IPS-20b (cell line): ENCODE measurements around the gene KIAA0040.

Experiments
- H3K27ac ChIP-seq: one replicate; pipeline ENCODE4 v1.5.1; 2013; ENCODE audit warnings: low read length
- H3K27me3 ChIP-seq: 2 replicates; pipeline ENCODE4 v1.6.1; 2013; ENCODE audit warnings: mild to moderate bottlenecking, low read length, inconsistent platforms; ENCODE audit not compliant: insufficient read depth
- H3K36me3 ChIP-seq: 2 replicates; pipeline ENCODE4 v1.6.1; 2013; ENCODE audit warnings: low read depth, mild to moderate bottlenecking, inconsistent platforms, low read length, moderate library complexity; ENCODE audit not compliant: insufficient read depth
- H3K4me1 ChIP-seq: 2 replicates; pipeline ENCODE4 v1.6.1; 2013; ENCODE audit warnings: mild to moderate bottlenecking, control low read depth, inconsistent platforms, low read length, moderate library complexity; ENCODE audit not compliant: insufficient read depth
- H3K4me3 ChIP-seq: 2 replicates; pipeline ENCODE4 v1.5.1; 2013; ENCODE audit warnings: mild to moderate bottlenecking, low read length, inconsistent platforms
- H3K9ac ChIP-seq: 2 replicates; pipeline ENCODE4 v1.6.1; 2013; ENCODE audit warnings: low read depth, mild to moderate bottlenecking, inconsistent platforms, low read length, moderate library complexity
- H3K9me3 ChIP-seq: 2 replicates; pipeline ENCODE4 v1.6.1; 2013; ENCODE audit warnings: mild to moderate bottlenecking, low read depth, low read length, inconsistent platforms; ENCODE audit not compliant: insufficient read depth

The KIAA0040 gene

DNA sequence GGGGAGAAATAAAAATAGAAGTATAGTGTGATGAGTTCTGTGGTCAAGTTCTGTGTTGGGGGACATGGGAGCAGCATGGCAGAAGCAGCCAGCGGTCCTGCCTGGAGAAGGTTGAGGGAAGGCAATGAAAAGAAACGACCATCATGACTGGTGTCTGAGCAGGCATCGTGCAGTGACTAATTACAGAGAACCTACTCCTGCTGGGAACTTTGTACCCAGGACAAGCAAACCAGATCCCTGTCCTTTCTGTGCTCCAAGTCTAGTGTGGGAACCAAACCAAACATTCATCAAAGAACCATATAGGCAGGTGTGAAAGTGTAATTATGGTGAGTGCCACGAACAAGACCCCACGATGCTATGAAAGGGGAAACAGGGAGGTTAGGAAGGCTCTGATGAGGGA is 25.8 kb downstream of the KIAA0040 start:
- no peak overlapping the region for H3K27ac ChIP-seq
- no peaks in the 10 kb centered on the region for H3K4me1 ChIP-seq
- no peaks in the 10 kb centered on the region for H3K36me3 ChIP-seq
- H3K9me3 ChIP-seq = no peaks in the 10 kb centered on the region
- no peak overlapping the region for H3K4me3 ChIP-seq
- no peak overlapping the region for H3K9ac ChIP-seq
- no peaks in the 10 kb centered on the region for H3K27me3 ChIP-seq

DNA sequence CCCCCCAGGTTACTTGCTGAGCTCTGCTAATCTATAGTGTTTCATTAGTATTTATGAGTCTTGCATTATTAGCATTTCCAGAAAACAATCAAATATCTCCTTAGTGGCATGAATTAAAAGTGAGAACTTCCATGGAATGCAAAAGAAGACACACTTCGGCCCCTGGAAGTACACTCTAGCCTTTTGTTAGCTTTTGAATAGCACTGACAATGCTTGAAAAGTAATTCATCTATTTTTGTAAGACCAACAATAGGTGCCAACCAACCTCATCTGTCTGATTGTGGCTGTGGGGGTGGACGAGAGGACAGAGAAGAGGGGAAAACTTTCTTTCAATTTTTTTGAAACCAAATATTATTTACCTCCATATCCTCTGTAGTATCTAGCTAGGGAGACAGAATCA is 27.8 kb downstream of the KIAA0040 start:
- Histone ChIP-seq H3K9ac (no peak overlapping the region), H3K4me1 (no peaks in the 10 kb centered on the region), H3K27me3 (no peaks in the 10 kb centered on the region), H3K36me3 (no peaks in the 10 kb centered on the region), H3K27ac (no peak overlapping the region), H3K4me3 (no peak overlapping the region), H3K9me3 (no peaks in the 10 kb centered on the region)

DNA sequence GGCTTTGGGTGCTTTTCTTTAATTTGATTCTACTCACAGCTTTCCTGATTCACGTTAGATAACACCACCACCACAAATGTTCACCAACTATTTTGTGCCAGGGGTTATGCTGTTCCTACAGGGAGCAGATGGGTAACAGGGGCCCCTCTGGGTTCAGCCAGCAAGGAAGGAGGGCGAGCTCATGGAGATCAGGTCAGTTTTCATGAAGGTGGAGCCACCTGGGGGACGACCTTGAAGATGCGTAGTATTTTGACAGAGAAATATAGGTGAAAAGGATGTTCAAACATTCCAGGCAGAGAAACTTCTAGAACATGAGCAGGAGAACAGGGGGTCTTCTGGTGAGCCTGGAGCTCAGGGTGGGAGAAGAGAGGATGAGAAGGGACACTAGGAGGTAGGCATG is 28.9 kb downstream of the KIAA0040 start:
- H3K4me1 ChIP-seq = no peaks in the 10 kb centered on the region
- H3K27me3 ChIP-seq = no peaks in the 10 kb centered on the region
- no peak overlapping the region for H3K9ac ChIP-seq
- H3K4me3 ChIP-seq = no peak overlapping the region
- H3K27ac ChIP-seq = no peak overlapping the region
- no peaks in the 10 kb centered on the region for H3K36me3 ChIP-seq
- H3K9me3 ChIP-seq = no peaks in the 10 kb centered on the region

DNA sequence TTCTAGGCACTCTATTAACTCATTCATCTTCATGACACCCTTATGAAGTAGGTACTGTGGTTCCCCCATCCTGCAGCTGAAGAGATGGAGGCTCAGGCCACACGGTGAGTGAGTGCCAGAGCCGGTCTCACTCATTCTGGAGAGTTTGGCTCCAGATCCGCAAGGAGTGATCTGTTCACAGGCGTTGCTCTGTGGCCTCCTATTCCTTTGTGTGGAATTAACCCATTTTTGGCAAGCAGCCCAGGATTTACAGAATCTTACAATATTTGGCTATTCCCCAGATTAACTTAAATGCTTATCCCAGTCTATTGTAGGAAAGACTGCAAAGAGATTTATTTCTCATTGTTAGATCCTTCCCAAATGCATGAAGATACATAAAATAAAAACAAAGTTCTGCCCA is 29.6 kb downstream of the KIAA0040 start:
- Histone ChIP-seq H3K4me3 (no peak overlapping the region), H3K36me3 (no peaks in the 10 kb centered on the region), H3K27ac (no peak overlapping the region), H3K4me1 (no peaks in the 10 kb centered on the region), H3K9me3 (no peaks in the 10 kb centered on the region), H3K27me3 (no peaks in the 10 kb centered on the region), H3K9ac (no peak overlapping the region)

- Histone ChIP-seq H3K36me3 (no peaks in the 10 kb centered on the region), H3K4me1 (no peaks in the 10 kb centered on the region), H3K9ac (no peak overlapping the region), H3K4me3 (no peak overlapping the region), H3K27ac (no peak overlapping the region), H3K9me3 (no peaks in the 10 kb centered on the region), H3K27me3 (no peaks in the 10 kb centered on the region; the same call in 1 of the 2 replicates)
Measured at GRCh38 chr1:175158170-175158591, 34.4 kb downstream of the KIAA0040 start.

DNA sequence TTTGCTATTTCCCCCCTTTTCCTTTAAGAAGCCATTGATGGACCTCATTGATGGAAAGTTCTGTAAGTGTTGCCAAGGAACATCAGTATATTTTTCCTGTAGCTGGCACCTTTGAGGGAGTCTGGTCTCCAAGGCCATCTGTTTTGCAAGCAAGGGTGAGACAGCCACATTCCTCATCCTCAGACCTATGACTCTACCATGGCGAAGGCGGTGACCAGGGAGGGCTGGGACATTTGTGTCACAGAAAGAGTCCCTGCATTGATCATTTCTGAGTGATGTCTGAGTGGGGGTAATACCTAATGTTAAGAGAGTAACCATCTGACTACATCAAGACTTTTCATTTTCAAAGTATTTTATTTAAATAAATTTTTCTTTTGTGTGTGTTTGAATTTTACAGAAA is 35.4 kb downstream of the KIAA0040 start:
- no peaks in the 10 kb centered on the region; the same call in 1 of the 2 replicates for H3K27me3 ChIP-seq
- no peak overlapping the region for H3K9ac ChIP-seq
- H3K36me3 ChIP-seq = no peaks in the 10 kb centered on the region
- H3K4me1 ChIP-seq = peaks cover 5% of the 10 kb centered on the region; the same call in 1 of the 2 replicates
- H3K9me3 ChIP-seq = no peaks in the 10 kb centered on the region
- no peak overlapping the region for H3K4me3 ChIP-seq
- no peak overlapping the region for H3K27ac ChIP-seq

DNA sequence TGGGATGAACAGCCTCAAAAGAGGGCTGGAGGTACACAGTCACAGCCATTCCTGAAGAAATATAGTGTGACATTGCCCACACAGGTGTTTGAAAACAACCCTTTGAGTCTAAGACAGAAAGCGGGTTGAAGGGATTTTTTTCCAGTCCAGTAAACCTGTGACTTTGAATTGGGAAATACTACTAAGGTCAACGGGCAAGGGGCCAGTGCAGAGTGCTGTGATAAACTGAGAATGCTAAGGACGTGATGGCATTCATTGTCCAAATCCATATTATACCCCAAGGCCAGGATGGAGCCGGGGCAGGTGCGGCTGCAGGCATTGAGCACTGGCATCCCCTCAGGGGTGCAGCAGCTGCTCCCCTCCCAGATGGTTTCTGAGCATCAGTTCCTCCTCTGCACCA is 36.6 kb downstream of the KIAA0040 start:
- H3K4me1 ChIP-seq = peaks cover 8% of the 10 kb centered on the region; the same call in 1 of the 2 replicates
- H3K27ac ChIP-seq = no peak overlapping the region
- no peaks in the 10 kb centered on the region for H3K9me3 ChIP-seq
- H3K27me3 ChIP-seq = peaks cover 10% of the 10 kb centered on the region
- no peak overlapping the region for H3K4me3 ChIP-seq
- no peaks in the 10 kb centered on the region for H3K36me3 ChIP-seq
- H3K9ac ChIP-seq = no peak overlapping the region

- Histone ChIP-seq H3K4me1 (peaks cover 8% of the 10 kb centered on the region; the same call in 1 of the 2 replicates), H3K4me3 (no peak overlapping the region), H3K27me3 (peaks cover 14% of the 10 kb centered on the region), H3K9ac (no peak overlapping the region), H3K36me3 (no peaks in the 10 kb centered on the region), H3K27ac (no peak overlapping the region), H3K9me3 (no peaks in the 10 kb centered on the region)
Measured at GRCh38 chr1:175155473-175155856, 37.1 kb downstream of the KIAA0040 start.

DNA sequence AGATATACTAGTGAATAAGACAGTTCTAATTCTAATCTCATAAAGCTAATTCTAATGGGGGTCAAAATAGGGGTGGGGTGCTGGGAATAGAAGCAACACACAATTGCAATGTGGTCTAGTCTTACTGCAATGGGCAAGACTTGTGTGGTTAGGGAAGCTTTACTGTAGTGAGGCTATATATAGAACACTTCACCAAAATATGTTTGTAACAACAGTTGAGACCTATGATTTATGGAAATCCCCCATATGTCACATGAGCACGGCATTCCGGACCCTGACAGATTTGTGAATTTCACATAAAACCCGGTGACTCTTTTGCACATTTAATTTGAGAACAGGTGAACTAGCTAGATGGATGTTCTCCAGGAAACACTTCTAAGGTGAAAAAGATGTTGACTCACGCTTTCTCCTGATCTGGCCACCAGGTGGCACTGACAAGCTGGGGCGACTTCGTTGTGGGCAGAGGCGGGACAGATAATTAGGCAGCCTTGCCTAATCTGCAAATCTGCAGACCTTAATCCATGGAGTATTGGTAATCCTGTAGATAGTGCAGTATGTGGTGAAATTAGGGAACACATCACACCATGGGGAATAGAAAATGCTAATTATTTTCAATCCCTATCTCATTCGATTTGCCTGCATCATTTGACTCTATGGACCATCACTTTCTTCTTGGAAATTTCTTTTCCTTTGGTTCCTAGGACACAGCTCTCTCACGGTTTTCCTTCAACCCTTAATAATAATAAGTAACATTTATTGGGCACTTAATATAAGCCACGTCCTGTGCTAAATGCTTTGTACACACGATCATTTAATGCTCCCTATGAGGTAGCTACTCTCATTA is 37.7 kb downstream of the KIAA0040 start:
- H3K27ac ChIP-seq = no peak overlapping the region
- H3K4me1 ChIP-seq = peaks cover 8% of the 10 kb centered on the region; the same call in 1 of the 2 replicates
- no peaks in the 10 kb centered on the region for H3K9me3 ChIP-seq
- peaks cover 20% of the 10 kb centered on the region for H3K27me3 ChIP-seq
- H3K4me3 ChIP-seq = no peak overlapping the region
- H3K9ac ChIP-seq = no peak overlapping the region
- no peaks in the 10 kb centered on the region for H3K36me3 ChIP-seq

- Histone ChIP-seq H3K4me3 (peak overlapping the region; percentile 48; the same call in 1 of the 2 replicates), H3K4me1 (peaks cover 8% of the 10 kb centered on the region; the same call in 1 of the 2 replicates), H3K9ac (no peak overlapping the region)
Measured at GRCh38 chr1:175152006-175152652, 40.4 kb downstream of the KIAA0040 start.

DNA sequence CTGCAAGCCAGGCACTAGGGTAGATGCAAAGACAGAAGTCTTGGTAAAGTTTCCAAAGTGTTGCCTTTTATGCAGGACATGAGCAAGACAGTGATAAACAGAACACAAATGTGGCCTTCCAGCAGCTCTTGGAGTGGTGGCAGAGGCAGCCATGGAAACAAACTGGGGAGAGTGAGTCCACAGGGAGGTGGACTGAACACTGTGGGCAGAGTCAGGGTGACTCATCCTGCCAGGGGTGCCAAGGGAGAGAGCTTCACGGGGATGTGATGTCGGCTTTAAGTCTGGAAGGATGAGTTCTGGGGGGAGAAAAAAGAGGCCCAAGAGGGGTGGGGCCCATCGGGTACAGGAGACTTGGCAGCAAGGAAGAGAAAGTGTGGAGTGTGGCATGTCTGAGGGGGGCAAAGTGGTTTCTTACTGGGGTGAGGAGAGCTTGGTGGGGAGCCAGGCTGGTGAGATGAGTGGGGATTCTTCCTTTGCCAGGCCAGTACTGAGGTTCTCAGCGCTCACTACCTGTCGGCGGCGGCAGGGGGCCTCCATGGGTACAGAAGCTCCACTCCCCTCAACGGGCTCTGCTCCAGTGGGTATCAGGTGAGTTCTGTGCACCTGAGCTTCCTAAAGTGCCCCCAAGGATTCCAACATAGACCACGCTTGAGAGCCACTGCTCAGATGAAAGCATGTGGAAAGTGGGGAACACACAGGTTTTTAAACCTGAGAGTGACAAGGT is 41.8 kb downstream of the KIAA0040 start:
- H3K4me1 ChIP-seq = peaks cover 8% of the 10 kb centered on the region; the same call in 1 of the 2 replicates
- no peaks in the 10 kb centered on the region for H3K9me3 ChIP-seq
- H3K27me3 ChIP-seq = peaks cover 22% of the 10 kb centered on the region
- no peak overlapping the region for H3K9ac ChIP-seq
- no peak overlapping the region for H3K4me3 ChIP-seq
- H3K27ac ChIP-seq = no peak overlapping the region
- no peaks in the 10 kb centered on the region for H3K36me3 ChIP-seq

More at GRCh38 chr1:175152006-175152652, 40.4 kb downstream of the KIAA0040 start:
- Histone ChIP-seq H3K36me3 (no peaks in the 10 kb centered on the region), H3K9me3 (no peaks in the 10 kb centered on the region), H3K27ac (no peak overlapping the region), H3K27me3 (peaks cover 22% of the 10 kb centered on the region)
